Panc1 (cell line): ENCODE measurements around the gene TNS4.

Experiments
- CTCF ChIP-seq: fragments of 450-650 bp; IDR thresholded peaks from 2 replicates; pipeline ENCODE4 v1.5.1; 2017; ENCODE audit warnings: mild to moderate bottlenecking
- POLR2AphosphoS5 ChIP-seq: IDR thresholded peaks from 2 replicates; pipeline ENCODE4 v1.6.1; 2012; ENCODE audit warnings: mild to moderate bottlenecking, low read depth, low read length, moderate library complexity
- REST ChIP-seq, 2 experiments: IDR thresholded peaks; 2 replicates each; pipeline ENCODE4 v1.6.1; 2011 to 2012; ENCODE audit warnings: low read depth in 2 of 2, control low read depth in 1 of 2, low read length in 1 of 2, mild to moderate bottlenecking in 1 of 2, moderate library complexity in 1 of 2; ENCODE audit not compliant: insufficient read depth in 1 of 2
- SIN3A ChIP-seq: IDR thresholded peaks from 2 replicates; pipeline ENCODE4 v1.6.1; 2012; ENCODE audit warnings: low read depth, mild to moderate bottlenecking, low read length, moderate library complexity, borderline replicate concordance; ENCODE audit not compliant: insufficient read depth
- TCF7L2 ChIP-seq: IDR thresholded peaks from 2 replicates; pipeline ENCODE4 v1.6.1; 2011; ENCODE audit warnings: mild to moderate bottlenecking, low read depth, low read length, inconsistent platforms

- TF ChIP-seq CTCF (no peak), SIN3A (no peak), POLR2AphosphoS5 (no peak), TCF7L2 (no peak), REST (IDR thresholded peaks at IDR 0.05; ENCODE audit: insufficient read depth in 1 of 2, low read depth in 2 of 2, low read length in 1 of 2) (no peak)
These were observed 52.7 kb downstream of the TNS4 start for GRCh38 chr17:40448639-40449261.
